A549 (cell line): ENCODE results near the gene PRSS8. TPM values are rescaled to one million over a fixed set of nuclear protein-coding genes. Genes with fewer than 3 reads are reported as not detected.

Source experiments
- ATAC-seq, 2 experiments: fragments of 200-7000 bp in 1 of 2; fragments of >200 bp in 1 of 2; cut with Nextera tagmentation in 1 of 2; cut with Tn5 transposase in 1 of 2; 3 replicates each; pipeline versions ENCODE4 v1.8.0 to v1.9.1; 2018 to 2020; ENCODE audit warnings: mild to moderate bottlenecking in 1 of 2, moderate library complexity in 1 of 2
- CTCF ChIA-PET: fragments of 300-600 bp; sonication (Branson Sonifier 250); formaldehyde crosslinking; extraction: SDS; loops from one replicate; lab custom pipeline; 2021; ENCODE audit warnings: antibody characterized with exemption, inconsistent platforms; lab: Yijun Ruan, JAX
- POLR2A ChIA-PET: fragments of 350-600 bp; formaldehyde crosslinking; extraction: SDS; loops from one replicate; lab custom pipeline; 2021; ENCODE audit warnings: antibody characterized with exemption, inconsistent platforms; lab: Yijun Ruan, JAX
- DNase-seq, 2 experiments: peaks; one replicate each; pipeline versions ENCODE4 v3.0.0 to v3.0.0-alpha.2; 2011 to 2016; ENCODE audit warnings: low read depth in 1 of 2, low spot score in 1 of 2
- FAIRE-seq: peaks from 2 replicates; lab custom pipeline; 2011; peaks lifted over from hg19 to GRCh38; lab: Jason Lieb, UNC
- H3K27ac ChIP-seq, 2 experiments: fragments of >200 bp; sonication (Bioruptor Twin); formaldehyde crosslinking; 3 replicates each; pipeline ENCODE4 v1.5.1; 2016 to 2017
- H3K4me1 ChIP-seq: fragments of >200 bp; sonication (Bioruptor Twin); formaldehyde crosslinking; 3 replicates; pipeline ENCODE4 v1.6.1; 2016
- H3K4me2 ChIP-seq: fragments of >200 bp; sonication (Bioruptor Twin); formaldehyde crosslinking; 3 replicates; pipeline ENCODE4 v1.6.1; 2016
- H3K4me3 ChIP-seq: fragments of >200 bp; sonication (Bioruptor Twin); formaldehyde crosslinking; 3 replicates; pipeline ENCODE4 v1.5.1; 2016
- H3K9me3 ChIP-seq: fragments of >200 bp; sonication (Bioruptor Twin); formaldehyde crosslinking; 3 replicates; pipeline ENCODE4 v1.6.1; 2016
- CBX8 ChIP-seq: fragments of 200-600 bp; sonication (generic); IDR thresholded peaks from 2 replicates; pipeline ENCODE4 v1.6.1; 2016
- CHD4 ChIP-seq: fragments of 200-600 bp; sonication (generic); IDR thresholded peaks from 2 replicates; pipeline ENCODE4 v1.6.1; 2016; ENCODE audit warnings: antibody characterized with exemption, mild to moderate bottlenecking, borderline replicate concordance
- EHF ChIP-seq: fragments of 250-450 bp; sonication (Bioruptor Pico); IDR thresholded peaks from 2 replicates; pipeline ENCODE4 v1.5.0; 2020; ENCODE audit warnings: mild to moderate bottlenecking
- FOXS1 ChIP-seq: fragments of 250-450 bp; sonication (Bioruptor Pico); IDR thresholded peaks from 2 replicates; pipeline ENCODE4 v1.5.0; 2020; ENCODE audit warnings: mild to moderate bottlenecking, moderate library complexity
- HDAC2 ChIP-seq: fragments of 200-600 bp; sonication (generic); IDR thresholded peaks from 2 replicates; pipeline ENCODE4 v1.6.1; 2016
- HOXB13 ChIP-seq: fragments of 250-450 bp; sonication (Bioruptor Pico); IDR thresholded peaks from 2 replicates; pipeline ENCODE4 v1.5.0; 2020; ENCODE audit warnings: low read depth, mild to moderate bottlenecking, moderate library complexity
- JUN ChIP-seq, 2 experiments: fragments of >200 bp; sonication (Bioruptor Twin); formaldehyde crosslinking; IDR thresholded peaks; 2 replicates in 1 of 2; 3 replicates in 1 of 2; pipeline ENCODE4 v1.6.1; 2016 to 2017
- KDM5A ChIP-seq: fragments of 200-600 bp; sonication (generic); IDR thresholded peaks from 2 replicates; pipeline ENCODE4 v1.6.1; 2016; ENCODE audit warnings: antibody characterized with exemption, mild to moderate bottlenecking
- MAFK ChIP-seq: fragments of 450-650 bp; IDR thresholded peaks from 2 replicates; pipeline ENCODE4 v1.6.1; 2014; ENCODE audit not compliant: partially characterized antibody
- MYC ChIP-seq: IDR thresholded peaks from 2 replicates; pipeline ENCODE4 v1.6.1; 2012; ENCODE audit warnings: mild to moderate bottlenecking, inconsistent platforms, low read length, improper control_type of control experiment, borderline replicate concordance
- NR3C1 ChIP-seq: fragments of >200 bp; sonication (Bioruptor Twin); formaldehyde crosslinking; IDR thresholded peaks from 3 replicates; pipeline ENCODE4 v1.6.1; 2017
- POLR2A ChIP-seq: IDR thresholded peaks from 2 replicates; pipeline ENCODE4 v1.6.1; 2012; ENCODE audit warnings: mild to moderate bottlenecking, low read length
- RAD21 ChIP-seq, 2 experiments: fragments of >200 bp in 1 of 2; sonication (Bioruptor Twin) in 1 of 2; formaldehyde crosslinking in 1 of 2; IDR thresholded peaks in 1 of 2; conservative IDR thresholded peaks in 1 of 2; 2 replicates in 1 of 2; 3 replicates in 1 of 2; pipeline ENCODE4 v1.6.1; 2012 to 2018; ENCODE audit warnings: inconsistent platforms in 1 of 2
- RNF2 ChIP-seq: fragments of 200-600 bp; sonication (generic); IDR thresholded peaks from 2 replicates; pipeline ENCODE4 v1.6.1; 2016; ENCODE audit warnings: low read depth, mild to moderate bottlenecking, antibody characterized with exemption, moderate library complexity, borderline replicate concordance
- TFCP2L1 ChIP-seq: fragments of 250-450 bp; sonication (Bioruptor Pico); IDR thresholded peaks from 2 replicates; pipeline ENCODE4 v1.5.0; 2021; ENCODE audit warnings: mild to moderate bottlenecking
- TP53 ChIP-seq: fragments of 250-450 bp; sonication (Bioruptor Pico); IDR thresholded peaks from 2 replicates; pipeline ENCODE4 v1.5.0; 2021; ENCODE audit warnings: mild to moderate bottlenecking, moderate library complexity
- ZC3H11A ChIP-seq: fragments of 450-650 bp; IDR thresholded peaks from 2 replicates; pipeline ENCODE4 v1.6.1; 2014; ENCODE audit warnings: antibody characterized with exemption, mild to moderate bottlenecking
- WGBS: methylation state at CpG from one replicate; pipeline ENCODE4 v1.1.6; 2017; ENCODE audit errors: missing lambda C conversion rate; 5-methylcytosine and 5-hydroxymethylcytosine counted together
- polyA plus RNA-seq, 4 experiments: library from polyadenylated mRNA; depleted of rRNA in 3 of 4; stranded (reverse); fragments of >200 nt; fragmentation: RNase III in 1 of 4; extraction: RNeasy Plus Mini Kit Qiagen cat#74134 plus additional on column Dnase treatment in 1 of 4; gene quantifications; 2 replicates in 3 of 4; 3 replicates in 1 of 4; pipeline ENCODE4 v1.2.3, GENCODE V29; 2011 to 2017
- TF ChIP-seq, protein P1 (sequence below): fragments of >200 bp; sonication (Bioruptor Twin); formaldehyde crosslinking; IDR thresholded peaks from 3 replicates; pipeline ENCODE4 v1.5.1; 2016
- TF ChIP-seq, protein P2 (sequence below): fragments of 150-350 bp; IDR thresholded peaks from 2 replicates; pipeline ENCODE4 v1.6.1; 2014; ENCODE audit warnings: low read depth, mild to moderate bottlenecking, low read length
- TF ChIP-seq, protein P3 (sequence below): IDR thresholded peaks from 2 replicates; pipeline ENCODE4 v1.6.1; 2012; ENCODE audit warnings: low read depth, borderline replicate concordance
- TF ChIP-seq, protein P4 (sequence below): IDR thresholded peaks from 2 replicates; pipeline ENCODE4 v1.6.1; 2012
- TF ChIP-seq, protein P5 (sequence below): fragments of >200 bp; sonication (Bioruptor Twin); formaldehyde crosslinking; IDR thresholded peaks from 3 replicates; pipeline ENCODE4 v1.6.1; 2016

PRSS8 gene
- polyA plus RNA-seq, 2 of the 4 experiments (the other 2 are of a cell fraction): 0.08 to 0.09 TPM

DNA sequence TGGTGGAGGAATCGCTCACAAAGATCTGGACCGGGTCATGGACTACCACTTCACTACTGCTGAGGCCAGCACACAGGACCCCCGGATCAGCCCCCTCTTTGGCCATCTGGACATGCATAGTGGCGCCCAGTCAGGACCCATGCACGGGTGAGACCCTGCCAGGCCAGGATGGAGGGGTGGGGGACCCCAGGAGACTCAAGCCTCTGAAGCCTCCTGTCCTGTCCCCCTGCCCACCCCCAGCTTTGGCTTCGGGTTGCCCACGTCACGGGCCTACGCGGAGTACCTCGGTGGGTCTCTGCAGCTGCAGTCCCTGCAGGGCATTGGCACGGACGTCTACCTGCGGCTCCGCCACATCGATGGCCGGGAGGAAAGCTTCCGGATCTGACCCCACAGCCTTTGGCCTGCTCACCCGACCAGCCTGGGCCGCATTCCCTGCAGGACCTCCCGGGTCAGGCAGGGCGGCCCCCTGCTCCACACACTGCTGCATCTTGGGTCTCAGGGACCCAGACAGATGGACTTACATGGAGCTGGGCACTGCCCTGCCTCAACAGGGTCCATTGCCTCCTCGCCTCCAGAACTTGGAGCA, 23.6 kb downstream of the PRSS8 start:
- DNase-seq (no peak), ATAC-seq (no peak), FAIRE-seq (no peak)
- no peak overlapping the region for H3K27ac ChIP-seq
- no peak overlapping the region for H3K4me3 ChIP-seq
- WGBS: 96% methylated on average over 10 of the region's 23 CpGs
- no peak overlapping the region for H3K4me2 ChIP-seq
- no peaks in the 10 kb centered on the region for H3K9me3 ChIP-seq
- ChIA-PET POLR2A (no interaction called here), CTCF (interaction anchor here (0.8 to 20.3 kb wide), 4 partner anchors 9 to 331 kb away, joined by 3 to 166 read pairs (median 10); partner anchors contain the start of gene ZNF843)
- H3K4me1 ChIP-seq: peaks cover 16% of the 10 kb centered on the region; the same call in 2 of the 3 replicates
- TF ChIP-seq EHF (no peak), RNF2 (no peak), KDM5A (no peak), POLR2A (no peak), HDAC2 (no peak), MYC (no peak), JUN (IDR thresholded peaks at IDR 0.05) (no peak), HOXB13 (no peak), MAFK (no peak), NR3C1 (no peak), CBX8 (no peak), CHD4 (no peak), ZC3H11A (no peak), FOXS1 (no peak)
- TF ChIP-seq, protein P1, sequence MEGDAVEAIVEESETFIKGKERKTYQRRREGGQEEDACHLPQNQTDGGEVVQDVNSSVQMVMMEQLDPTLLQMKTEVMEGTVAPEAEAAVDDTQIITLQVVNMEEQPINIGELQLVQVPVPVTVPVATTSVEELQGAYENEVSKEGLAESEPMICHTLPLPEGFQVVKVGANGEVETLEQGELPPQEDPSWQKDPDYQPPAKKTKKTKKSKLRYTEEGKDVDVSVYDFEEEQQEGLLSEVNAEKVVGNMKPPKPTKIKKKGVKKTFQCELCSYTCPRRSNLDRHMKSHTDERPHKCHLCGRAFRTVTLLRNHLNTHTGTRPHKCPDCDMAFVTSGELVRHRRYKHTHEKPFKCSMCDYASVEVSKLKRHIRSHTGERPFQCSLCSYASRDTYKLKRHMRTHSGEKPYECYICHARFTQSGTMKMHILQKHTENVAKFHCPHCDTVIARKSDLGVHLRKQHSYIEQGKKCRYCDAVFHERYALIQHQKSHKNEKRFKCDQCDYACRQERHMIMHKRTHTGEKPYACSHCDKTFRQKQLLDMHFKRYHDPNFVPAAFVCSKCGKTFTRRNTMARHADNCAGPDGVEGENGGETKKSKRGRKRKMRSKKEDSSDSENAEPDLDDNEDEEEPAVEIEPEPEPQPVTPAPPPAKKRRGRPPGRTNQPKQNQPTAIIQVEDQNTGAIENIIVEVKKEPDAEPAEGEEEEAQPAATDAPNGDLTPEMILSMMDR: no peak
- TF ChIP-seq, protein P2, sequence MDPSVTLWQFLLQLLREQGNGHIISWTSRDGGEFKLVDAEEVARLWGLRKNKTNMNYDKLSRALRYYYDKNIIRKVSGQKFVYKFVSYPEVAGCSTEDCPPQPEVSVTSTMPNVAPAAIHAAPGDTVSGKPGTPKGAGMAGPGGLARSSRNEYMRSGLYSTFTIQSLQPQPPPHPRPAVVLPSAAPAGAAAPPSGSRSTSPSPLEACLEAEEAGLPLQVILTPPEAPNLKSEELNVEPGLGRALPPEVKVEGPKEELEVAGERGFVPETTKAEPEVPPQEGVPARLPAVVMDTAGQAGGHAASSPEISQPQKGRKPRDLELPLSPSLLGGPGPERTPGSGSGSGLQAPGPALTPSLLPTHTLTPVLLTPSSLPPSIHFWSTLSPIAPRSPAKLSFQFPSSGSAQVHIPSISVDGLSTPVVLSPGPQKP: no peak
- TF ChIP-seq, protein P3, sequence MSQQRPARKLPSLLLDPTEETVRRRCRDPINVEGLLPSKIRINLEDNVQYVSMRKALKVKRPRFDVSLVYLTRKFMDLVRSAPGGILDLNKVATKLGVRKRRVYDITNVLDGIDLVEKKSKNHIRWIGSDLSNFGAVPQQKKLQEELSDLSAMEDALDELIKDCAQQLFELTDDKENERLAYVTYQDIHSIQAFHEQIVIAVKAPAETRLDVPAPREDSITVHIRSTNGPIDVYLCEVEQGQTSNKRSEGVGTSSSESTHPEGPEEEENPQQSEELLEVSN: no peak
- TF ChIP-seq, protein P4, sequence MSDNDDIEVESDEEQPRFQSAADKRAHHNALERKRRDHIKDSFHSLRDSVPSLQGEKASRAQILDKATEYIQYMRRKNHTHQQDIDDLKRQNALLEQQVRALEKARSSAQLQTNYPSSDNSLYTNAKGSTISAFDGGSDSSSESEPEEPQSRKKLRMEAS: no peak

DNA sequence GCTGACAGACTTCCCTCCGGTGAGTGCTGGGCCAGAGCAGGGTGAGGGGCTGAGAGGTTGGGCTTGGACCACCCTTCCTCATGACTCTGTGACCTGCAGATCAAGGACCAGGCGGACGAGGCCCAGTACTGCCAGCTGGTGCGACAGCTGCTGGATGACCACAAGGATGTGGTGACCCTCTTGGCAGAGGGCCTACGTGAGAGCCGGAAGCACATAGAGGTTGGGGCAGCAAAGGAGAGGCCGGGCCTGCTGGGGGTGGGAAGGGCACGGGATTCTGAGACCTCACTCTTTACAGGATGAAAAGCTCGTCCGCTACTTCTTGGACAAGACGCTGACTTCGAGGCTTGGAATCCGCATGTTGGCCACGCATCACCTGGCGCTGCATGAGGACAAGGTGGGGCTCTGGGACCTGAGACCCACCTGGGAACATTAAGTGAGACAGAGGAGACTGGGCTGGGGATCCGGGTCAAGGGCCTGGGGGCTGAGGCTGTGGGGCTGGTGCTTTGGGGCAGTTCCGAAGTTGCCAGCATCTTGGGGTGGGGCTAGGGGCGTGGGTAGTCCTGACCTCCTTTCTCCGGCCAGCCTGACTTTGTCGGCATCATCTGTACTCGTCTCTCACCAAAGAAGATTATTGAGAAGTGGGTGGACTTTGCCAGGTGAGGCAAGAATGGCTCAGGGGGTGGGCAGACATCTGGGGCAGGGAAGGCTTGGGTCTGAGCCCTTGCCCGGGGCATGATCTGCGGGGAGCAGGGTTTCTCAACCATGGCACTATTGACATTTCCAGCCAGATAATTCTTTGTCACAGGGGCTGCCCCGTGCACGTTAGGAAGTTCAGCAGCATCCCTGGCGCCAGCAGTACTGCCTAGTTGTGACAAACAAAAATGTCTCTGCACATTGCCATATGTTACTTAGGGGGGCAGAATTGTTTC, 25.2 kb downstream of the PRSS8 start:
- H3K9me3 ChIP-seq: no peaks in the 10 kb centered on the region
- POLR2A ChIA-PET: no interaction called here
- FAIRE-seq: no peak
- CTCF ChIA-PET: interaction anchor here (3.1 to 20.3 kb wide), 2 partner anchors 32 to 126 kb away, joined by 12 to 166 read pairs; partner anchors contain the start of gene HSD3B7
- TF ChIP-seq TP53 (CRISPR knock-in tag): no peak
- TF ChIP-seq RAD21 (conservative IDR thresholded peaks at IDR 0.05 in 1 of 2, IDR thresholded peaks at IDR 0.05 in 1 of 2): no peak
- TF ChIP-seq, protein P1: no peak
- TF ChIP-seq MAFK: no peak
- TF ChIP-seq, protein P3: no peak
- TF ChIP-seq TFCP2L1: no peak
- TF ChIP-seq, protein P5, sequence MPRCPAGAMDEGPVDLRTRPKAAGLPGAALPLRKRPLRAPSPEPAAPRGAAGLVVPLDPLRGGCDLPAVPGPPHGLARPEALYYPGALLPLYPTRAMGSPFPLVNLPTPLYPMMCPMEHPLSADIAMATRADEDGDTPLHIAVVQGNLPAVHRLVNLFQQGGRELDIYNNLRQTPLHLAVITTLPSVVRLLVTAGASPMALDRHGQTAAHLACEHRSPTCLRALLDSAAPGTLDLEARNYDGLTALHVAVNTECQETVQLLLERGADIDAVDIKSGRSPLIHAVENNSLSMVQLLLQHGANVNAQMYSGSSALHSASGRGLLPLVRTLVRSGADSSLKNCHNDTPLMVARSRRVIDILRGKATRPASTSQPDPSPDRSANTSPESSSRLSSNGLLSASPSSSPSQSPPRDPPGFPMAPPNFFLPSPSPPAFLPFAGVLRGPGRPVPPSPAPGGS: no peak
- TF ChIP-seq, all 56 proteins: peak for 0
- ATAC-seq (no peak), DNase-seq (no peak)
- 83% methylated on average over 26 of the region's 26 CpGs for WGBS
- Histone ChIP-seq H3K27ac (no peak overlapping the region), H3K4me3 (no peak overlapping the region), H3K4me1 (peaks cover 19% of the 10 kb centered on the region), H3K4me2 (no peak overlapping the region)
